Endothelial cell of umbilical vein (primary cell): ENCODE results near the gene NDUFS2. TPM values are rescaled to one million over a fixed set of nuclear protein-coding genes. Genes with fewer than 3 reads are reported as not detected.

Experiments used
- BruUV-seq: library from RNA; stranded (reverse); fragments of 400-500 nt; replicated peaks from 2 replicates; lab custom pipeline; 2021; lab: Mats Ljungman, UMichigan
- CTCF ChIA-PET: fragments of 300-600, 350-600 bp; sonication (Branson Sonifier 250); formaldehyde crosslinking; loops from one replicate; lab custom pipeline; 2021; ENCODE audit warnings: antibody characterized with exemption, inconsistent platforms; lab: Charles Lee
- POLR2A ChIA-PET: fragments of 300-600, 350-600 bp; sonication (Branson Sonifier 250); formaldehyde crosslinking; loops from one replicate; lab custom pipeline; 2021; ENCODE audit warnings: antibody characterized with exemption, inconsistent platforms; lab: Charles Lee
- DNase-seq: peaks from one replicate; pipeline ENCODE4 v3.0.0-alpha.2; 2011; ENCODE audit warnings: low read depth, low spot score
- FAIRE-seq: peaks from 2 replicates; lab custom pipeline; 2011; peaks lifted over from hg19 to GRCh38; lab: Jason Lieb, UNC
- H2AFZ ChIP-seq: 2 replicates; pipeline ENCODE4 v1.6.0; 2012; ENCODE audit warnings: low read depth, low read length, control low read depth, inconsistent platforms
- H3K27ac ChIP-seq: 2 replicates; pipeline ENCODE4 v1.5.1; 2011; ENCODE audit warnings: low read depth, mild to moderate bottlenecking, control low read depth, low read length, moderate library complexity; ENCODE audit not compliant: insufficient read depth
- H3K27me3 ChIP-seq, 2 experiments: 2 replicates each; pipeline versions ENCODE4 v1.6.0 to v1.6.1; 2011; ENCODE audit warnings: low read length in 2 of 2, mixed read lengths in 1 of 2; ENCODE audit not compliant: control insufficient read depth in 2 of 2, insufficient read depth in 2 of 2
- H3K36me3 ChIP-seq, 2 experiments: 2 replicates in 1 of 2; 3 replicates in 1 of 2; pipeline ENCODE4 v1.5.1; 2011; ENCODE audit warnings: low read length in 2 of 2, mild to moderate bottlenecking in 1 of 2, moderate library complexity in 1 of 2; ENCODE audit not compliant: control insufficient read depth in 2 of 2, insufficient read depth in 2 of 2; ENCODE audit errors: extremely low read depth in 1 of 2
- H3K4me1 ChIP-seq: 3 replicates; pipeline ENCODE4 v1.5.1; 2011; ENCODE audit warnings: mild to moderate bottlenecking, low read length; ENCODE audit not compliant: control insufficient read depth, insufficient read depth; ENCODE audit errors: extremely low read depth
- H3K4me2 ChIP-seq: 2 replicates; pipeline ENCODE4 v1.6.1; 2011; ENCODE audit warnings: low read length, control low read depth, mixed read lengths; ENCODE audit not compliant: insufficient read depth
- H3K4me3 ChIP-seq, 3 experiments: fragments of 200-600 bp in 1 of 3; sonication (generic), shearing (Covaris generic) in 1 of 3; replicated peaks in 1 of 3; 2 replicates each; pipeline ENCODE4 v1.5.1; 2011 to 2016; ENCODE audit warnings: control low read depth in 3 of 3, low read length in 3 of 3, mild to moderate bottlenecking in 2 of 3, inconsistent platforms in 1 of 3, low read depth in 1 of 3, moderate library complexity in 1 of 3; ENCODE audit not compliant: insufficient read depth in 1 of 3
- H3K79me2 ChIP-seq: 2 replicates; pipeline ENCODE4 v1.6.0; 2012; ENCODE audit warnings: low read length, inconsistent platforms; ENCODE audit not compliant: control insufficient read depth, insufficient read depth
- H3K9ac ChIP-seq: replicated peaks from 2 replicates; pipeline ENCODE3; 2011; ENCODE audit warnings: low read length, control low read depth; ENCODE audit not compliant: insufficient read depth; ENCODE audit errors: extremely low read depth
- H3K9me1 ChIP-seq: replicated peaks from 3 replicates; pipeline ENCODE4 v1.6.0; 2011; ENCODE audit warnings: mild to moderate bottlenecking, low read length; ENCODE audit not compliant: control insufficient read depth, insufficient read depth; ENCODE audit errors: extremely low read depth
- H3K9me3 ChIP-seq: replicated peaks from 2 replicates; pipeline ENCODE4 v1.5.1; 2012; ENCODE audit warnings: low read length, inconsistent platforms; ENCODE audit not compliant: control insufficient read depth, insufficient read depth
- H4K20me1 ChIP-seq: replicated peaks from 2 replicates; pipeline ENCODE3; 2011; ENCODE audit warnings: mild to moderate bottlenecking, low read length; ENCODE audit not compliant: control insufficient read depth, insufficient read depth; ENCODE audit errors: extremely low read depth
- EZH2 ChIP-seq: IDR thresholded peaks from 2 replicates; pipeline ENCODE4 v1.6.1; 2012; ENCODE audit warnings: borderline replicate concordance, low read depth, mild to moderate bottlenecking, moderate library complexity, low read length, inconsistent platforms; ENCODE audit not compliant: severe bottlenecking
- FOS ChIP-seq: IDR thresholded peaks from 2 replicates; pipeline ENCODE4 v1.6.1; 2011; ENCODE audit warnings: mild to moderate bottlenecking, low read length, moderate library complexity, borderline replicate concordance; ENCODE audit not compliant: insufficient read depth
- GATA2 ChIP-seq: IDR thresholded peaks from 2 replicates; pipeline ENCODE4 v1.7.0; 2011; ENCODE audit warnings: low read depth, mild to moderate bottlenecking, moderate library complexity, mixed read lengths, low read length; ENCODE audit not compliant: insufficient read length, insufficient read depth
- JUN ChIP-seq: IDR thresholded peaks from 2 replicates; pipeline ENCODE4 v1.6.1; 2011; ENCODE audit warnings: borderline replicate concordance, low read depth; ENCODE audit not compliant: insufficient read length, insufficient read depth
- MAX ChIP-seq: IDR thresholded peaks from 2 replicates; pipeline ENCODE4 v1.6.1; 2011; ENCODE audit not compliant: insufficient read depth, insufficient read length
- MYC ChIP-seq: IDR thresholded peaks from one replicate; pipeline ENCODE4 v1.6.1; 2011; ENCODE audit warnings: mild to moderate bottlenecking, low read depth, low read length
- POLR2A ChIP-seq: IDR thresholded peaks from 2 replicates; pipeline ENCODE4 v1.6.1; 2012; ENCODE audit warnings: low read depth, mild to moderate bottlenecking, control low read depth, low read length
- POLR2AphosphoS5 ChIP-seq: IDR thresholded peaks from 2 replicates; pipeline ENCODE4 v1.6.1; 2012; ENCODE audit warnings: low read depth, mild to moderate bottlenecking, control low read depth, low read length, moderate library complexity; ENCODE audit not compliant: insufficient read depth
- dilution Hi-C: fragments of 300-500 bp; cut with MboI; formaldehyde crosslinking; loops from one replicate; pipeline ENCODE4 v1.15.0; 2019; ENCODE audit warnings: low sequenced_read_pairs; ENCODE audit not compliant: extremely low pct_ligation_motif_present
- intact Hi-C: fragments of 100-400 bp; cut with micrococcal nuclease; formaldehyde crosslinking; loops from one replicate; pipeline ENCODE4 v1.10.0; 2022
- polyA plus RNA-seq, 4 experiments: library from polyadenylated mRNA; depleted of rRNA in 3 of 4; stranded (reverse) in 3 of 4; unstranded in 1 of 4; fragments of >200 nt; gene quantifications; 2 replicates each; pipeline versions ENCODE4 v1.2.1 to v1.2.3, GENCODE V29; 2011 to 2012; ENCODE audit warnings: missing spikeins in 1 of 4
- total RNA-seq: library from RNA; stranded (reverse); gene quantifications from 2 replicates; pipeline ENCODE4 v1.2.3, GENCODE V29; 2021
- TF ChIP-seq, protein P1 (sequence below), 2 donors: IDR thresholded peaks; 1 replicate in 1 of 2; 2 replicates in 1 of 2; pipeline ENCODE4 v1.5.1; 2011; ENCODE audit warnings: low read length in 2 of 2, mild to moderate bottlenecking in 2 of 2, moderate library complexity in 2 of 2, control low read depth in 1 of 2, inconsistent platforms in 1 of 2, low read depth in 1 of 2; ENCODE audit not compliant: insufficient read depth in 1 of 2; ENCODE audit errors: extremely low read depth in 1 of 2

The NDUFS2 gene
- total and polyA plus RNA-seq, 2 donors (not counting 3 experiments of a cell fraction or from before 2014, with no cell fraction given): 95.1 to 130 TPM

GRCh38 chr1:161216945-161217712, 15.0 kb downstream of the NDUFS2 start:
- H3K79me2 ChIP-seq: no peaks in the 10 kb centered on the region
- DNase-seq: no peak
- dilution Hi-C loops (no loop called here), intact Hi-C loops (no loop called here)
- peaks cover 11% of the 10 kb centered on the region for H3K4me1 ChIP-seq
- TF ChIP-seq JUN (no peak), FOS (no peak), POLR2AphosphoS5 (no peak), POLR2A (no peak), EZH2 (no peak), MYC (no peak), MAX (no peak), GATA2 (no peak)
- TF ChIP-seq, protein P1, sequence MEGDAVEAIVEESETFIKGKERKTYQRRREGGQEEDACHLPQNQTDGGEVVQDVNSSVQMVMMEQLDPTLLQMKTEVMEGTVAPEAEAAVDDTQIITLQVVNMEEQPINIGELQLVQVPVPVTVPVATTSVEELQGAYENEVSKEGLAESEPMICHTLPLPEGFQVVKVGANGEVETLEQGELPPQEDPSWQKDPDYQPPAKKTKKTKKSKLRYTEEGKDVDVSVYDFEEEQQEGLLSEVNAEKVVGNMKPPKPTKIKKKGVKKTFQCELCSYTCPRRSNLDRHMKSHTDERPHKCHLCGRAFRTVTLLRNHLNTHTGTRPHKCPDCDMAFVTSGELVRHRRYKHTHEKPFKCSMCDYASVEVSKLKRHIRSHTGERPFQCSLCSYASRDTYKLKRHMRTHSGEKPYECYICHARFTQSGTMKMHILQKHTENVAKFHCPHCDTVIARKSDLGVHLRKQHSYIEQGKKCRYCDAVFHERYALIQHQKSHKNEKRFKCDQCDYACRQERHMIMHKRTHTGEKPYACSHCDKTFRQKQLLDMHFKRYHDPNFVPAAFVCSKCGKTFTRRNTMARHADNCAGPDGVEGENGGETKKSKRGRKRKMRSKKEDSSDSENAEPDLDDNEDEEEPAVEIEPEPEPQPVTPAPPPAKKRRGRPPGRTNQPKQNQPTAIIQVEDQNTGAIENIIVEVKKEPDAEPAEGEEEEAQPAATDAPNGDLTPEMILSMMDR (IDR thresholded peaks at IDR 0.05; ENCODE audit: extremely low read depth in 1 of 2, insufficient read depth in 1 of 2, low read depth in 1 of 2, low read length in 2 of 2): no peak
- peak overlapping the region; percentile 3 for H3K4me2 ChIP-seq
- POLR2A ChIA-PET: interaction anchor here (1.5 kb wide), 1 partner anchor 8 kb away, joined by 4 read pairs; the partner anchor contains the start of gene TOMM40L
- no TSS peak for BruUV-seq
- H2AFZ ChIP-seq: peak overlapping the region; percentile 54
- H3K27ac ChIP-seq: no peak overlapping the region
- H3K27me3 ChIP-seq: no peaks in the 10 kb centered on the region
- no peaks in the 10 kb centered on the region for H3K9me3 ChIP-seq
- H3K9ac ChIP-seq: no peak overlapping the region
- peak; percentile 84 for FAIRE-seq
- no peaks in the 10 kb centered on the region for H4K20me1 ChIP-seq
- no peak overlapping the region for H3K4me3 ChIP-seq
- peaks cover 18% of the 10 kb centered on the region in 2 experiments for H3K36me3 ChIP-seq
- CTCF ChIA-PET: interaction anchor here (0.5 to 2.9 kb wide), 9 partner anchors 8 to 165 kb away, joined by 3 to 24 read pairs (median 6); partner anchors contain the start of gene TOMM40L
- no peaks in the 10 kb centered on the region for H3K9me1 ChIP-seq
